Measurements from ENCODE around the gene CHRNB4. TPM values are rescaled to one million over a fixed set of nuclear protein-coding genes. Genes with fewer than 3 reads are reported as not detected.
"Not testable (repeated sequence)": the region's sequence is repeated elsewhere in the genome, so short reads cannot be mapped to it uniquely, and the experiment has no call there.

Gene CHRNB4
- total and polyA plus RNA-seq, 9 donors = 0.09 to 1.4 (median 0.88) TPM

DNA sequence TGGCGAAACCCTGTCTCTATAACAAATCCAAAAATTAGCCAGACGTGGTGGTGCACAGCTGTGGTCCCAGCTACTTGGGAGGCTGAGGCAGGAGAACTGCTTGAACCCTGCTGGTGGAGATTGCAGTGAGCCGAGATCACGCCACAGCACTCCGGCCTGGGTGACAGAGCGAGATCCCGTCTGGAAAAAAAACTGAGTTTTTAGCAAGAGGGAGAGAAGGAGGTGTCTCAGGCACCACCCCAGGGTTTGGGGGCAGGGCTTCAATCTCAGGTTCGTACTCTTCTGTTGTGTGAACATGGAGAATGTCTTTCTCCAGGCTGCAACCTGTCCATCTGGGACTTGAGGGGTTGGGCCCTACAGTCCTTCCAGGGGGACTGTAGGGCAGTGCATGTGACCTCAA, 22.9 kb downstream of the CHRNB4 start:
- Histone ChIP-seq H3K27me3 (ENCODE audit: control insufficient read depth, insufficient read depth, low read length) (peaks cover 51% of the 10 kb centered on the region), H3K4me1 (ENCODE audit: control insufficient read depth, insufficient read depth, low read length) (peaks cover 12% of the 10 kb centered on the region), H3K9me3 (replicated peaks; ENCODE audit: control insufficient read depth, low read depth, low read length) (no peaks in the 10 kb centered on the region), H3K4me3 (ENCODE audit: low read length) (no peak overlapping the region), H3K36me3 (ENCODE audit: control insufficient read depth, insufficient read depth, low read length) (no peaks in the 10 kb centered on the region), H3K27ac (ENCODE audit: low read length) (no peak overlapping the region)
- no peak for DNase-seq
- WGBS (ENCODE audit: insufficient coverage) = 86% methylated on average over 8 of the region's 8 CpGs

DNA sequence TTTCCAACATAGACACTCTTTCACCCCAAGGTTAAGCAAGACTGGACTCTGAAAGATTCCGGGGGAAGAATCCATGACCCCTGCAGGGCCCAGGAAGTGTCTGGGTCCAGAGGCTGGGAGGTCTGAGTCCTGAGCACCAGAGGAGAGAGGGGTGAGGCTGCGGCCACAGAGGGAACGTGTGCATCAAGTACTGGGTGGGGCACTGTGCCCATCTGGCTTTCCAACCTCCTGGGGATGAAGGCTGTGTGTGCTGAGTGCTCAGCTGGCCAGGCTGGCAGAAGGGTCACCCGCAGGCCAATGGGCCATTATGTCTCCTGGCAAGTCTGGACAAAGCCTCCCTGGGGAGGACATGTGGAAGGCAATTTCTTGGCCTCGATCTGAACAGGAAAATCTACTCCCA, 23.5 kb downstream of the CHRNB4 start:
- Histone ChIP-seq H3K36me3 (ENCODE audit: control insufficient read depth, insufficient read depth, low read length) (no peaks in the 10 kb centered on the region), H3K27ac (ENCODE audit: low read length) (no peak overlapping the region), H3K9me3 (replicated peaks; ENCODE audit: control insufficient read depth, low read depth, low read length) (no peaks in the 10 kb centered on the region), H3K4me3 (ENCODE audit: low read length) (no peak overlapping the region), H3K4me1 (ENCODE audit: control insufficient read depth, insufficient read depth, low read length) (peaks cover 12% of the 10 kb centered on the region), H3K27me3 (ENCODE audit: control insufficient read depth, insufficient read depth, low read length) (peaks cover 48% of the 10 kb centered on the region)
- DNase-seq = no peak
- 67% methylated on average over 2 of the region's 5 CpGs for WGBS (ENCODE audit: insufficient coverage)

DNA sequence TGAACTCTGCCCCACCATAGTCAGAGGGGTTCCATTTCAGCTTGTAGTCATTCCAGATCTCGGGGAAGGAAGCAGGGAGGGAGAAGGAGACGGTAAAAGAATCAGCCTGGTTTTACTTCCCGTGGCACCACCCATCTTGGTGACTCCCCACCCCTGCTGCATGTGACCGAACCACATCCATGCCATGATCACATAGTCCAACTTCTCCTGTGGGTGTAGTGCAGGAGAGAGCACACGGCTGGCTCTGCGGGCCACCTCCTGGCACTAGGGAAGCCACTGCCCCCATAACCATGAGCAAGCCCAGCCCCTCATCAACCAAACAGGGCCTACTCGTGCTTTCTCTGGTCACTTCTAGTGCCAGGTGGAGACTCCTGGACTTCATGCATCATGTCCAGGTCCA, 23.9 kb downstream of the CHRNB4 start:
- no peak for DNase-seq
- H3K27ac ChIP-seq (ENCODE audit: low read length) = no peak overlapping the region
- no peaks in the 10 kb centered on the region for H3K36me3 ChIP-seq (ENCODE audit: control insufficient read depth, insufficient read depth, low read length)
- peaks cover 45% of the 10 kb centered on the region for H3K27me3 ChIP-seq (ENCODE audit: control insufficient read depth, insufficient read depth, low read length)
- 79% methylated on average over 2 of the region's 7 CpGs for WGBS (ENCODE audit: insufficient coverage)
- no peaks in the 10 kb centered on the region for H3K9me3 ChIP-seq (replicated peaks; ENCODE audit: control insufficient read depth, low read depth, low read length)
- peaks cover 12% of the 10 kb centered on the region for H3K4me1 ChIP-seq (ENCODE audit: control insufficient read depth, insufficient read depth, low read length)
- no peak overlapping the region for H3K4me3 ChIP-seq (ENCODE audit: low read length)

DNA sequence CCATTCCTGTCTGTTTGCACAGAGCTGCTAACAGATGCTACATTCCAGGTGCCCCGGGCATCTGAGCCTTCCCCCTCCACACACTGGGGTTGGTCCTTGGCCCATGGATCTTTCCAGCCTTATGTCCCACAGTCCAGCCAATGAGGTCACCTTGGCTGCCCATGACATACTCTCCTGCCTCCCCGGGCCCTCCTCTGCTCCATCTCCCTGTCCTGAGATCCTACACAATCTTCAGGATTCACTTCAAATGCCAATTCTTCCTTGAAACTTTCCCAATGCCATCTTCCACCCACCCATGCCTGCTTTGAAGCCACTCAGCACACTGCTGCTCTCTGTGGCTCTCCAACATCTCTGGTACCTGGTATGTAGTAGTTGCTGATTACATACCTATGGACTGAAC, 24.5 kb downstream of the CHRNB4 start:
- DNase-seq = no peak
- Histone ChIP-seq H3K9me3 (replicated peaks; ENCODE audit: control insufficient read depth, low read depth, low read length) (no peaks in the 10 kb centered on the region), H3K36me3 (ENCODE audit: control insufficient read depth, insufficient read depth, low read length) (no peaks in the 10 kb centered on the region), H3K4me1 (ENCODE audit: control insufficient read depth, insufficient read depth, low read length) (peaks cover 12% of the 10 kb centered on the region), H3K4me3 (ENCODE audit: low read length) (no peak overlapping the region), H3K27ac (ENCODE audit: low read length) (no peak overlapping the region), H3K27me3 (ENCODE audit: control insufficient read depth, insufficient read depth, low read length) (peaks cover 39% of the 10 kb centered on the region)
- 68% methylated on average over 2 of the region's 2 CpGs for WGBS (ENCODE audit: insufficient coverage)

DNA sequence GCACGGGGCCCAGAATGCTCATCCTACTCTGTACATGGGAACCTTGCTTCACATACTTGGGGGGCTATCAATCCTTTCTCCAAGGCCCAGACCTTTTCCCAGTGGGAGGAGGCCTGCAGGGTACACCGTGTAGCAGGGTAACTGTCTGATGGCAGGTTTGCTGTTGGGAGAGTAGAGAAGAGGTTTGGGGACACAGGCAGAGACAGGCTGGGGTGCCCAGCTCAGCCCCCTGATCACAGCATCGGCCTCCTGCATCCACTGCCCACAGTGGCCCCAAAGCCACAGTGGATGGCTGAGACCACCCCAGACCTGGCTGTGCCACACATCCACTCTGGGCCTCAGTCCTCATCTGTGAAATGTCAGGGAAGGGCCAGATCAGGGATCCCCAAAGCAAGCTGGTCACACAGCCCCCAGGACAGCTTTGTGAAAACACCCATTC, 25.8 kb downstream of the CHRNB4 start:
- Histone ChIP-seq H3K27ac (ENCODE audit: low read length) (no peak overlapping the region), H3K9me3 (replicated peaks; ENCODE audit: control insufficient read depth, low read depth, low read length) (no peaks in the 10 kb centered on the region), H3K4me3 (ENCODE audit: low read length) (no peak overlapping the region), H3K27me3 (ENCODE audit: control insufficient read depth, insufficient read depth, low read length) (peaks cover 27% of the 10 kb centered on the region), H3K4me1 (ENCODE audit: control insufficient read depth, insufficient read depth, low read length) (peaks cover 10% of the 10 kb centered on the region), H3K36me3 (ENCODE audit: control insufficient read depth, insufficient read depth, low read length) (no peaks in the 10 kb centered on the region)
- WGBS (ENCODE audit: insufficient coverage) = 57% methylated on average over 1 of the region's 3 CpGs
- DNase-seq = no peak

DNA sequence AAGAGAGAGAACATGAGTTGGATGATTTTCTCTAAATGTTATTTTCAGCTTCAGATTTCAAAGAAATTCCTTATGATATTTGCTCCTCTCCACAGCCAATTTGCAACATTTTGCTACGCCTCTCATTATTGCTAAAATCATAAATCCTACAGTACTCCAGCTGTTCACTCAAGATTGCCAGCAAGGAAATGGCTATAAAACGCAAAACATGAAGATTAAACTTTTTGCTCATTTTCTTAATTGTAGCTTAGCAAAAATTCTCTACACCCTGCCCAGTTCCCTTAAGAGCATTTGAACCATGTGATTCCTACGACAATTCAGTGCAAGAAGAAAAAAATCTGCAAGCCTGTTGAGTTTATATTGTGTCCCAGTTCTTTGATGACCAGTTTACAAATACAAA, 27.0 kb downstream of the CHRNB4 start:
- Histone ChIP-seq H3K27me3 (ENCODE audit: control insufficient read depth, insufficient read depth, low read length) (peaks cover 15% of the 10 kb centered on the region), H3K9me3 (replicated peaks; ENCODE audit: control insufficient read depth, low read depth, low read length) (no peaks in the 10 kb centered on the region), H3K4me3 (ENCODE audit: low read length) (no peak overlapping the region), H3K27ac (ENCODE audit: low read length) (no peak overlapping the region), H3K4me1 (ENCODE audit: control insufficient read depth, insufficient read depth, low read length) (peaks cover 4% of the 10 kb centered on the region), H3K36me3 (ENCODE audit: control insufficient read depth, insufficient read depth, low read length) (no peaks in the 10 kb centered on the region)
- no peak for DNase-seq
- 57% methylated on average over 2 of the region's 3 CpGs for WGBS (ENCODE audit: insufficient coverage)

DNA sequence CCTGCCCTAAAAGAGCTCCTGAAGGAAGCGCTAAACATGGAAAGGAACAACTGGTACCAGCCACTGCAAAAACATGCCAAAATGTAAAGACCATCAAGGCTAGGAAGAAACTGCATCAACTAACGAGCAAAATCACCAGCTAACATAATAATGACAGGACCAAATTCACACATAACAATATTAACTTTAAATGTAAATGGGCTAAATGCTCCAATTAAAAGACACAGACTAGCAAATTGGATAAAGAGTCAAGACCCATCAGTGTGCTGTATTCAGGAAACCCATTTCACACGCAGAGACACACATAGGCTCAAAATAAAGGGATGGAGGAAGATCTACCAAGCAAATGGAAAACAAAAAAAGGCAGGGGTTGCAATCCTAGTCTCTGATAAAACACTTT, 31.5 kb downstream of the CHRNB4 start:
- WGBS (ENCODE audit: insufficient coverage) = no CpG with 5 or more reads among the region's 3 CpGs

DNA sequence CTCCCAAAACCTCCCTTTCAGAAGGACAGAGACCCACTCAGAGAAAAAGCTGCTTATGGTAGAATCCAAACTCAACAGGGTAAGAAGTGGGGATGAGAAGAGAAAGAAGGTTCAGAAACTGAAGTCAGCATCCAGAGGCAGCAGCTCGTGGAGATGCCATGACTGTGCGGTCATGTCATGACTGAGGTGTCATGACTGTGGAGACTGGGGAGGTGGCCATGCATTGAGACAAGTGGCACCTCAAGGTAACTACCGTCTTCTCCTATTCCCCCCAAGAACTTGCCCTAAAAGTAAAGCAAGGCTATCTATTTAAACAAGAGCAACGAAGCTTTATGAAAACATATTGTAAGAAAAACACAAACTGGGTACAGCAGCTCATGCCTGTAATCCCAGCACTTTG, 35.3 kb downstream of the CHRNB4 start:
- Histone ChIP-seq H3K4me3 (ENCODE audit: low read length) (no peak overlapping the region), H3K27me3 (ENCODE audit: control insufficient read depth, insufficient read depth, low read length) (peaks cover 12% of the 10 kb centered on the region), H3K27ac (ENCODE audit: low read length) (no peak overlapping the region), H3K36me3 (ENCODE audit: control insufficient read depth, insufficient read depth, low read length) (no peaks in the 10 kb centered on the region), H3K9me3 (replicated peaks; ENCODE audit: control insufficient read depth, low read depth, low read length) (no peaks in the 10 kb centered on the region), H3K4me1 (ENCODE audit: control insufficient read depth, insufficient read depth, low read length) (no peaks in the 10 kb centered on the region)
- WGBS (ENCODE audit: insufficient coverage) = 93% methylated on average over 2 of the region's 4 CpGs
- no peak for DNase-seq

More for the DNA sequence above, 31.5 kb downstream of the CHRNB4 start:
- not testable (repeated sequence) for H3K27ac ChIP-seq (ENCODE audit: low read length); H3K9me3 ChIP-seq (replicated peaks; ENCODE audit: control insufficient read depth, low read depth, low read length); DNase-seq; H3K36me3 ChIP-seq (ENCODE audit: control insufficient read depth, insufficient read depth, low read length); H3K27me3 ChIP-seq (ENCODE audit: control insufficient read depth, insufficient read depth, low read length); H3K4me1 ChIP-seq (ENCODE audit: control insufficient read depth, insufficient read depth, low read length); H3K4me3 ChIP-seq (ENCODE audit: low read length)

DNA sequence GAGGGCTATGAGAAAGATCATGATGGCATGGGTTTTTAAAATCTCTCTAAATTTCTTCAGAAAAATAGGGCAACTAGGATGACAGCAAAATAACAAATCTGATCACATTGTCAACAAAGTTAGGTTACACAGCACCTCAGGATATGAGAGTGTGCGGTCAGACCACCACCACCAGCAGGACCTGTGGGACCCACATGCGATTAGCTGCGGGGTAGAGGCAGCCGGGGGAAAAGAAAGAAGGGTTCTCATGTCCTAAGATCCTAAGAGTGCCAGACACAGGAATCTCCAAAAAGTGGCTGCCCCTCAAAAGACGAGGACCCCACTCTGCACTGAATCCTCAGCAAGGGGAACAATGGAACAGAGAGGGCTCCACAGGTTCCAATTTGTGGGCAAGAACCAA, 35.8 kb downstream of the CHRNB4 start:
- Histone ChIP-seq H3K4me1 (ENCODE audit: control insufficient read depth, insufficient read depth, low read length) (no peaks in the 10 kb centered on the region), H3K4me3 (ENCODE audit: low read length) (no peak overlapping the region), H3K9me3 (replicated peaks; ENCODE audit: control insufficient read depth, low read depth, low read length) (no peaks in the 10 kb centered on the region), H3K27ac (ENCODE audit: low read length) (no peak overlapping the region), H3K27me3 (ENCODE audit: control insufficient read depth, insufficient read depth, low read length) (peaks cover 12% of the 10 kb centered on the region), H3K36me3 (ENCODE audit: control insufficient read depth, insufficient read depth, low read length) (no peaks in the 10 kb centered on the region)
- 97% methylated on average over 5 of the region's 5 CpGs for WGBS (ENCODE audit: insufficient coverage)
- DNase-seq = no peak

DNA sequence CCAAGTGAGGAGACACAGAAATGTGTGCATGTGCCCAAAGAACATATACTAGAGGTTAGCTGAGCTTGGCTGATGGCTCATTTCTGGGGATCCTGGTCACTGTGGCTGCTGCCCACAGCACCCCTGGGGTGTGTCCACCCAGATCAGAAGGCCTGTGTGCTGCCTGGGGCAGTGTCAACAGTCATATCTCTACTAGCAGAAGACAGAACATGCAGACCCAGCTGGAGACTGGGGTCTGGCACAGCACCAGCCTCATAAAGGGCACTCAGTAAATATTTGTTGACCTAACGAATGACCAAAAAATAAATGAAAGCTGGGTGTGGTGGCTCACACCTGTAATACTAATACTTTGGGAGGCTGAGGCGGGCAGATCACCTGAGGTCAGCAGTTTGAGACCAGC, 36.6 kb downstream of the CHRNB4 start:
- Histone ChIP-seq H3K4me3 (ENCODE audit: low read length) (no peak overlapping the region), H3K9me3 (replicated peaks; ENCODE audit: control insufficient read depth, low read depth, low read length) (no peaks in the 10 kb centered on the region), H3K27me3 (ENCODE audit: control insufficient read depth, insufficient read depth, low read length) (peaks cover 12% of the 10 kb centered on the region), H3K27ac (ENCODE audit: low read length) (no peak overlapping the region), H3K4me1 (ENCODE audit: control insufficient read depth, insufficient read depth, low read length) (no peaks in the 10 kb centered on the region), H3K36me3 (ENCODE audit: control insufficient read depth, insufficient read depth, low read length) (no peaks in the 10 kb centered on the region)
- no CpG with 5 or more reads among the region's 2 CpGs for WGBS (ENCODE audit: insufficient coverage)
- DNase-seq = no peak

DNA sequence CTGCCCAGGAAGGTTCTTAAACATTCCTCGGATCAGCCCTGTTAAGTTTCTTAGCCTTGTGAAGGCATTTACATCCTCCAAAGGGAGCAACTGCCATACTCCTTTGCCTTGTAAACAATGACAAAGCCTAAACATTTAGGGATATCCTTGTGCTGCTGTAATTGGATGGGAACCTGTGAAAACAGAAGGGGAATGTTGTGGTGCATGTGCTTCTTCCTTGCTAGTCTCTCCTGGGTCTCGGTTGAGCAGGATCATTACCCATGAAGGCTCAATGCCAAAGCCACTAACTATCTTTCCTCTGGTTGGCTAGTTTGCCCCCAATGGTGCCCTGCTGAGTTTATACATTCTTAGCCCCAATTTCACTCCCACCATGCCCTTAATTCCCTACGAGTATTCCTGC, 37.5 kb downstream of the CHRNB4 start:
- no CpG with 5 or more reads among the region's 3 CpGs for WGBS (ENCODE audit: insufficient coverage)
- H3K27ac ChIP-seq (ENCODE audit: low read length) = no peak overlapping the region
- no peak overlapping the region for H3K4me3 ChIP-seq (ENCODE audit: low read length)
- peaks cover 12% of the 10 kb centered on the region for H3K27me3 ChIP-seq (ENCODE audit: control insufficient read depth, insufficient read depth, low read length)
- no peaks in the 10 kb centered on the region for H3K4me1 ChIP-seq (ENCODE audit: control insufficient read depth, insufficient read depth, low read length)
- no peaks in the 10 kb centered on the region for H3K9me3 ChIP-seq (replicated peaks; ENCODE audit: control insufficient read depth, low read depth, low read length)
- H3K36me3 ChIP-seq (ENCODE audit: control insufficient read depth, insufficient read depth, low read length) = no peaks in the 10 kb centered on the region
- DNase-seq = no peak
